Kidney (tissue), 14 donors: ENCODE results near the gene CCDC157. TPM values are rescaled to one million over a fixed set of nuclear protein-coding genes. Genes with fewer than 3 reads are reported as not detected.

ENCODE experiments used
- DNase-seq, 5 donors: peaks; one replicate each; pipeline ENCODE4 v3.0.0-alpha.2; 2013 to 2020
- FAIRE-seq: peaks from 2 replicates; lab custom pipeline; 2012; peaks lifted over from hg19 to GRCh38; lab: Jason Lieb, UNC
- H3K27ac ChIP-seq, 2 donors: one replicate each; pipeline ENCODE4 v1.7.0; 2013; ENCODE audit warnings: low read depth in 2 of 2, low read length in 2 of 2, inconsistent platforms in 1 of 2
- H3K27me3 ChIP-seq: one replicate; pipeline ENCODE4 v1.7.1; 2013; ENCODE audit warnings: low read length, inconsistent platforms; ENCODE audit not compliant: control insufficient read depth, insufficient read depth
- H3K36me3 ChIP-seq, 3 donors: one replicate each; pipeline versions ENCODE4 v1.7.0 to v1.7.1; 2013; ENCODE audit warnings: low read length in 3 of 3, control low read depth in 1 of 3, inconsistent platforms in 1 of 3; ENCODE audit not compliant: insufficient read depth in 3 of 3, control insufficient read depth in 2 of 3
- H3K4me1 ChIP-seq, 3 donors: one replicate each; pipeline versions ENCODE4 v1.7.0 to v1.7.1; 2013; ENCODE audit warnings: low read length in 3 of 3, inconsistent platforms in 1 of 3, low read depth in 1 of 3; ENCODE audit not compliant: control insufficient read depth in 2 of 3, insufficient read depth in 2 of 3
- H3K4me3 ChIP-seq, 3 donors: one replicate each; pipeline versions ENCODE4 v1.7.0 to v1.8.1; 2013; ENCODE audit warnings: low read length in 3 of 3, control low read depth in 1 of 3, inconsistent platforms in 1 of 3
- H3K9ac ChIP-seq, 3 donors: one replicate each; pipeline versions ENCODE4 v1.7.0 to v1.7.1; 2013; ENCODE audit warnings: low read length in 3 of 3, control low read depth in 1 of 3, inconsistent platforms in 1 of 3
- H3K9me3 ChIP-seq, 3 donors: one replicate each; pipeline versions ENCODE4 v1.7.0 to v1.7.1; 2013; ENCODE audit warnings: low read length in 3 of 3, control low read depth in 1 of 3, inconsistent platforms in 1 of 3; ENCODE audit not compliant: control insufficient read depth in 2 of 3, insufficient read depth in 1 of 3
- intact Hi-C: fragments of 100-400 bp; cut with DNase I; formaldehyde crosslinking; loops from one replicate; pipeline ENCODE4 v1.11.1; 2022
- polyA plus RNA-seq: library from polyadenylated mRNA; stranded (reverse); fragments of 350-450 nt; fragmentation: Illumina TruSeq; extraction: RNeasy Lipid Tissue Mini Kit (QIAGEN cat#74804); gene quantifications from one replicate; pipeline ENCODE4 v1.2.3, GENCODE V29; 2014; ENCODE audit warnings: low read depth, low replicate concordance; ENCODE audit not compliant: insufficient read depth
- total RNA-seq: library from RNA; stranded (reverse); fragmentation: NEBNext Ultra II Directional; extraction: Animal tissue kit (Norgen Biotek cat#: 25700); gene quantifications from one replicate; pipeline ENCODE4 v1.2.1, GENCODE V29; 2021
- TF ChIP-seq, protein P1 (sequence below): IDR thresholded peaks from 3 replicates; pipeline ENCODE4 v1.5.1; 2012; ENCODE audit warnings: mild to moderate bottlenecking, moderate library complexity, borderline replicate concordance; ENCODE audit not compliant: insufficient read depth; ENCODE audit errors: extremely low read depth
- donor health status: control.
- donor health status: control.
- donor health status: control.
- donor health status: control.
- donor health status: control.
- donor health status: DM: yes; HTN: yes; CAD: no.
- donor health status: Normal renal cell carcinoma (clear cell type).

CCDC157 gene
- total and polyA plus RNA-seq, 2 donors from 2014 or later: 5.1 to 6.0 TPM

DNA sequence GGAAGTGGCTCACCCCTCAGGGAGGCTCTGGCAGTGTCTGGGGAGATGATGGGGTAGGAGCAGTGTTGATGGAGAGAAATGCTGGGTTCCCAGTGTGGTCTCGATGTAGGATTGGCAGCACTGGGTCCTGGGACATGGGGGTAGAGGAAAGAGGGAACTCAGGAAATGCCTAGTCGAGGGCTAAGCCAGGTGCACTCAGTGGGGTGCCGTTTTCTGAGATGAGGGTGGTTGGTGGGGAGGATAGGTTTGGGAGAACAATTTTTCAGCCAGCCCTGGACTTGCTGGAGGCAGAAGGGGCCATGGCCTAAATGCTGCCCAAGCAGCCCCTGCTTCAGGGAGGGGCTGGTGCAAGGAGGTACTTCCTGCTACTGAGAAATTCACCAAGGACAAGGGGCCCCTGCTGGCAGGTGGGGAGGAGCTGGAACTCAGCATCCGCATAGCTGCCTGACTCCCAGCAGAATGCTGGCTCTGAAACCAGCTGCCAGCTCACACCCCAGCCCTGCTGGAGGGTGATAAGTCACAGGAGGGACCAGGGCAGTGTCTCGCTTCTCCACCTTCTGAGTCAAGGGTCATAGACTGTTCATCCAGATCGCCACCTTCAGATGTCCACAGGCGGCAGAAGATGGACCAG, 6.0 kb downstream of the CCDC157 start:
- Histone ChIP-seq H3K36me3 (peaks cover 0 to 4% (median 0%) of the 10 kb centered on the region in 3 donors), H3K9me3 (no peaks in the 10 kb centered on the region), H3K4me1 (no peaks in the 10 kb centered on the region), H3K4me3 (no peak overlapping the region), H3K9ac (no peak overlapping the region), H3K27ac (no peak overlapping the region), H3K27me3 (no peaks in the 10 kb centered on the region)
- TF ChIP-seq, protein P1, sequence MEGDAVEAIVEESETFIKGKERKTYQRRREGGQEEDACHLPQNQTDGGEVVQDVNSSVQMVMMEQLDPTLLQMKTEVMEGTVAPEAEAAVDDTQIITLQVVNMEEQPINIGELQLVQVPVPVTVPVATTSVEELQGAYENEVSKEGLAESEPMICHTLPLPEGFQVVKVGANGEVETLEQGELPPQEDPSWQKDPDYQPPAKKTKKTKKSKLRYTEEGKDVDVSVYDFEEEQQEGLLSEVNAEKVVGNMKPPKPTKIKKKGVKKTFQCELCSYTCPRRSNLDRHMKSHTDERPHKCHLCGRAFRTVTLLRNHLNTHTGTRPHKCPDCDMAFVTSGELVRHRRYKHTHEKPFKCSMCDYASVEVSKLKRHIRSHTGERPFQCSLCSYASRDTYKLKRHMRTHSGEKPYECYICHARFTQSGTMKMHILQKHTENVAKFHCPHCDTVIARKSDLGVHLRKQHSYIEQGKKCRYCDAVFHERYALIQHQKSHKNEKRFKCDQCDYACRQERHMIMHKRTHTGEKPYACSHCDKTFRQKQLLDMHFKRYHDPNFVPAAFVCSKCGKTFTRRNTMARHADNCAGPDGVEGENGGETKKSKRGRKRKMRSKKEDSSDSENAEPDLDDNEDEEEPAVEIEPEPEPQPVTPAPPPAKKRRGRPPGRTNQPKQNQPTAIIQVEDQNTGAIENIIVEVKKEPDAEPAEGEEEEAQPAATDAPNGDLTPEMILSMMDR: no peak
- FAIRE-seq (no peak), DNase-seq (no peak)
- intact Hi-C loops: no loop called here

DNA sequence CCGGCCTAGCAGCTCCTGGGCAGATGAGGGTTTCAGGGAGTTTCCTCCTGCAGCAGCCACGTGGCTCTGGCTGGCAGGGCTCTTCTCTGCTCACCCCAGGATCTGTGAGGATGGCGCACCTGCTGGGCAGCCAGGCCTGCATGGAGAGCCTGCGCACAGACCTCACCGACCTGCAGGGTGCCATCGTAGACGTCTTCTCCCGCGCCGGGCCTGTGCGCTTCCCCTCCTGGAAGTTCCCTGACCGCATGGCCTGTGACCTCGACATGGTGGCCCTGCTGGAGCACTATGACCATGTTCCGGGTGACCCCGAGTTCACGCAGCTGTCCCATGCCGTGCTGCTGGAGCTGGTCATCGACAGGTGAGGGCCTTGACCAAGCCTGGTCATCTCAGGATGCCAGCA, 9.1 kb downstream of the CCDC157 start:
- Histone ChIP-seq H3K9ac (no peak overlapping the region), H3K4me3 (no peak overlapping the region), H3K9me3 (no peaks in the 10 kb centered on the region), H3K27me3 (no peaks in the 10 kb centered on the region), H3K4me1 (no peaks in the 10 kb centered on the region), H3K36me3 (peaks cover 0 to 4% (median 0%) of the 10 kb centered on the region in 3 donors), H3K27ac (no peak overlapping the region)
- FAIRE-seq: no peak
- no peak for DNase-seq
- intact Hi-C loops: no loop called here
- TF ChIP-seq, protein P1: no peak

DNA sequence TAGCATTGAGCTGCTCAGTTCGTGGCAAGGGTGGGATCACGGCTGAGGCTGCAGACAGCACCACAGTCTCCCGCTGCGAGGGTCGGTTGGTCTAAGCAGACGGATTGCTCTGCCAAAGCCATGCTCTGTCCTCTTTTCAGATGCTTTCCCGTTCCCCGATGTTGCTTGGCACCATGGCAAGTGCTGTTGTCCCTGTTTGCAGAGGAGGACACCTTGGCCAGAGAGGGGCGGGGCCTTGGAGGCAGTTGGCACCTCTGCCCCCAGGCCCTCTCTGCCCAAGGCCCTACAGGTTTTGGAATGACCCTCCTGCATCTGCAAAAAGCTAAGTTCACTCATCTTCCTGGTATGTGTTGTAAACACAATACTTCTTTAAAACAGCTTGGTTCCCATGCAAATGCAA, 11.6 kb downstream of the CCDC157 start:
- FAIRE-seq (no peak), DNase-seq (no peak)
- Histone ChIP-seq H3K27me3 (no peaks in the 10 kb centered on the region), H3K4me1 (peaks cover 0 to 2% (median 0%) of the 10 kb centered on the region in 3 donors), H3K9ac (no peak overlapping the region), H3K36me3 (peaks cover 0 to 4% (median 0%) of the 10 kb centered on the region in 3 donors), H3K27ac (no peak overlapping the region), H3K9me3 (no peaks in the 10 kb centered on the region), H3K4me3 (no peak overlapping the region)
- TF ChIP-seq, protein P1: no peak
- intact Hi-C loops: no loop called here
